HPDE6-E6E7 (cell line): Measurements from ENCODE around the gene DARS2.

Source experiments
- DNase-seq: peaks from one replicate; pipeline ENCODE4 v3.0.0; 2011; ENCODE audit warnings: missing footprints; ENCODE audit errors: extremely low spot score

DARS2 gene

DNA sequence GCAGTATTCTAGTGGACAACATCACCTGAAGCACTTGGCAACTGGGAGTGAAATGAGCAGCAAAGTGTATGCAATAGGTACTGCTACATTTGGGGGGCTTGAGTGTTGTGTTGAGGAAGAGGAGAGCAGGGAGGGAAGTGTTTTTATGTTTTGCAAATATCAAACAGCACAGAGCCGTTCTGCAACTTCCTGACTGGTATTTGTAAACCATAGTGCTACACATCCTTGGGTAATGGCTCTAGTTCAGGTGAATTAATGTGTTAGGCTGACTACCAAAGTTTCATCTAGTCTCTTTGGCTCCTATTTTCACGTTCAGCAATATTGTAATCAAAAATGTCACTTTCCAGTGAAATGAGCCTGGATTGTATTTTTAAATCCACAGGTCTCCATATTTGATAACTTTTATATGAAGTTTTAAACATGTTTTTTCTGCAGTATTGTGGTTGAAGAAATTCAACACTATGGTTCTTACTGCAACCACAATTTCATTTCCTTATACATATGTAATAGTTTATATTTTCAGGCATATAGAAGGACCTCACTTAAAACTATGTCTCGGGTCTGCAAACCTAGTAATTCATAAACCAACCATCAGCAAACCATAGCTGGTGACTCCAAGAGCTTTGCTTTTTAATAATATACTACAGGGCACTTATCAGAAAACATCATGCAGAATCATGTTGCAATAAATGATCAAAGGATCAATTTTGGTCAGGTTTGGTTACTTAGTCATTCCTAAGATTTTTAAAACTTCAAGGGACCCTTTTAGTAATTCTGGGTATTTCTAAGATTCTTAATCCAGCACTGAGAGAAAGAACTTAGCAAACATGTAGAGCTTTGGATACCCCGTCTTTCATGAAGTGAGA, 62.5 kb downstream of the DARS2 start:
- no peak for DNase-seq

DNA sequence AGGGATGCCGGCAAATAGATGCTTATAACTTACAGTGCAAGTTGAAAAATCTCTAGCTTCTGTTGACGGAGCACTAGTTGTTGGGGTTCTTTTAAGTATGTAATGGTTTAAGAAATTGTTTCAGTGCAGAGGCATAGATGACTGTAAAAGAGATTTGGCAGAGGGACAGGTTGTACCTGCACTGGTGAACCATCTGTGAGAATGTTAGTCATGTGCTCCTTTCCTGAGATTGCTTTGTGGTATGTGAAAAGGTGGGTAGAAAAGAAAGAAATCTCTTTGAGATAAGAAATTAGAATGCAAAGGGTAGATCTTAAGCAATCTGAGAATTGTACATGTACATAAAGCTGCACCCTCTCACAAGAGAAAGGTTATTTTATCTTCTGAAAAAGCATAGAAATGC, 63.2 kb downstream of the DARS2 start:
- no peak for DNase-seq

DNA sequence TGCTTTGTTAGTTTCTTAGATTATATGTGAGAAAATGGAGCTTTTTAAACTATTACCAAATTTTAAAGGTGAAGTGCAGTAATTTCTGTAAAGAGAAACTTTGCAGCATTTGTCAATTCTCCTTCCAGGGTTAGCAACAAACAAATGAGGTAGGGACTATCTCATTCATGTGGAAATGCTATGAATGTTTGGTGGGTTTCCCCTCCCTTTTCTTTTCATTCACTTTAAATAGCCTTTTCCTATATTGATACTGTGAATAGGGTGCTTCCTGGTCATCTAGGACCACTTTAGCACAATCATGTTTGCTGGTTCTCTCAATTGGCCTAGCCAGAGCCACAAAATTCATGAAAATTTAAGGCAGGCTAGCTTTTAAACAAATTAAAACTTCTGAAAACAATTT, 64.3 kb downstream of the DARS2 start:
- no peak for DNase-seq

DNA sequence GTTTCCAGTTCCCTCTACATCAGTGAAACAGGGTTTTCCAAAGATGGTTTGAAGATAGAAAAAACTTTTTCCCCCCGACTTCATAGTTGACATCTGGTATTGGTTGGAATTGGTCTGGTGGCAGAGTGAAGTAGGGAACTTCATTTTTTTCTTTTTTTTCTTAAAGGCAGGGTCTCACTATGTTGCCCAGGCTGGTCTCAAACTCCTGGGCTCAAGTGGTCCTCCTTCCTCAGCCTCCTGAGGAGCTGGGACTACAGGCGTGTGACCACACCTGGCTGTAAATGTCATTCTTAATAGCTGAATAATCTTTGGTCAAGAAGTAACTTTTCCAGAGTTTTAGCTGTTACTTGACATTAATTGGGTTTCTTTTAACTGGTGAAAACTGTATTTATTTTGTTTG, 65.4 kb downstream of the DARS2 start:
- no peak for DNase-seq

DNA sequence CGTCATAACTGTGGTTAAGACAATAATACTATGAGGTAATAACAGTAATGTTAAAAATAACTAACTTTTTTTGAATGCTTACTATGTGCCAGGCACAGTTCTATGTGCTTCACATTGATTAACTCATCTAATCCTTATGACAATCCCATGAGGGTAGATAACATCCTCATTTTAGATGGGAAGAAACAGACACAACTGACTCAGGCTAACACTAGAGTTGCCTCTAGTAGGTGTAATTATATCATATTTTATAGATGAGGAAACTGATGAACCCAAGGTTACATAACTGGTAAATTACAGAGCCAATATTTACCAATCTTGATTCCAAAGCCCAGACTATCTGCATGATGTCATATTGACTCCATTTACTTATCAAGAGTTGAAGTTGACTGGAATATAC, 69.1 kb downstream of the DARS2 start:
- DNase-seq, result no peak

DNA sequence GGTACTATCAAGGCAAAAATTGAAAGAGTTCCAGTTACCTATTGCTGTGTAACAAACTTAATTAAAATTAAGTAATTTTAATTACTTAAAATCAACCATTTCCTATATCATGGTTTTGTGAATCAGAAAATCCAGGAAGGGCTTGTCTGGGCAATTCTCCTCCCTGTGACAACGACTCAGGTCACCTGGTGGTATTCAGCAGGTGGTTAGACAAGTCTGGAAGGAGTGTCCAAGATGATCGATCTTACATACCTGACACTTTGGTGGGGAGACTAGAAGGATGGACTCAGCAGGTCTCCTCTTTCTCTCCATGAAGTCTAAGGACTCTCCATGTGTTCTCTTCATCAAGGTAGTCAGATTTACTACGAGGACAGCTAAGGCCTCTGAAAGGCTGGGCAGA, 69.7 kb downstream of the DARS2 start:
- DNase-seq, result no peak

DNA sequence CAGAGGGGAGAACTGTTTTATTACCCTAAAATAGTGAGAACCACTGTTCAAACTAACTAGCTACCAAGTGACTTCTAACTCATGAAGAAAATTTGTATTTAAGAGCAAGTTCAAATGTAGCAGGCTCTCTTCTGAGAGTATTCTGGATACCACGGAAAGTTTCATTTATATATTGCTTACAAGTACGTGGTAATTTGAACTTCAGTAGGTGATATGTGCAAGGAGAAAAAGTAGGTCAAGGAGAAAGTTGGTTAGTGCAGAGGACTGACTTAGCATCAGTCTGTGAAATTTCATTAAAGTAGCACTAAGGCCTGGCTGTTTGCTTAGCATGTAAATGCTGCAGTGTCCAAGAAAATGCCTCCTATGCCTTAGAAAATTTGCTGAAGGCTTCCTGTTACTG, 76.0 kb downstream of the DARS2 start:
- DNase-seq, result no peak

DNA sequence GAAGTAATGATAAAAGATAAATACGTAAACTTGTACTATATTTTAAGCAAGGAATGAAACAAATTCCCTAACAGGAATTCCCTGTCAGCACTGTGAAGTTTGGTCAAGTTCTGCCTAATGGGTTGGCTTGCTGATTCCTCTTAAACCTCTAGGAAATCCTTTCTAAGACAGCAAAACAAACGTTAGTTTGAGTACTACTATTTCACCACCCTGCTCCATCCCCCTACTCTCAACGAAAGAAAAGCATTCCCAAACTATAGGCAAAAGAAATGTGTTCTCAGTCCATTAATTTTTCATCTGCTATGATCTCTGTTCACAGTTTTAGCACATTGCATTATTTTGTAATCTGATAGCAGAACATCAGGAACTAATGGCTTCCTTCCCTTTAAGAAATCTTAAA, 76.5 kb downstream of the DARS2 start:
- no peak for DNase-seq

DNA sequence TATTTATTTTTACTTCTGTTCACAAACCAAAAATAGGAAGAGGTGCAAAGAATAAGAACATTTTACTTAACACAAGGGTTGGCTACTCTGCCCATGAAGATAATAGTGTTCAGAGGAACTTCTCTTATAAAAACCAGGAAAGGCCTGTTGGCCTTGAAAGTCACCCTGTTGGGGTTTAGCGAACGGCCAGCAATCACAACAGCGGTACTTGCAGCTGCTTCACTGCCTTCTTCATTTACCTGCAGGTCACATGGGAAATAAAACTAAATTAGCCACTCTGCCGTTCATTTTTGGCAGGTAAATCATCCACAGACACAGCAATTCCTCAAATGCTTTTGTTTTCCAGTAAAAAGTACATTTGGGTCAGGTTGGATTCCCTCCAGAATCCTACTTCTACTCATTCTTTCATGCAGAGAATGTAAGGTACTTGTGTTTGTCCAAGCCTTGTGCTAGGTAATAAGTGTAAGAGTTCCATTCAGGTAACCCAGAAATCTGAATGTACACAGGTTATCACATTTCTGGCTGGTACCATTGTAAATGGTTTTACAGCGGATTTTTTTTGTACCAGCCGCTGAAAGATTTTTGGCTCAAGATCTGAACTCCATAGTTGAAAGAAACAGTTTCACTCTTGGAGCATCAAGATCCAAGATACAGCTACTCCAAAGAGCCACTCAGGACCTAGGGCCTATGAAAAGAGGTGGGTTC, 79.5 kb downstream of the DARS2 start:
- DNase-seq, result no peak
